ENCODE data around the gene LDB3.

LDB3 gene

DNA sequence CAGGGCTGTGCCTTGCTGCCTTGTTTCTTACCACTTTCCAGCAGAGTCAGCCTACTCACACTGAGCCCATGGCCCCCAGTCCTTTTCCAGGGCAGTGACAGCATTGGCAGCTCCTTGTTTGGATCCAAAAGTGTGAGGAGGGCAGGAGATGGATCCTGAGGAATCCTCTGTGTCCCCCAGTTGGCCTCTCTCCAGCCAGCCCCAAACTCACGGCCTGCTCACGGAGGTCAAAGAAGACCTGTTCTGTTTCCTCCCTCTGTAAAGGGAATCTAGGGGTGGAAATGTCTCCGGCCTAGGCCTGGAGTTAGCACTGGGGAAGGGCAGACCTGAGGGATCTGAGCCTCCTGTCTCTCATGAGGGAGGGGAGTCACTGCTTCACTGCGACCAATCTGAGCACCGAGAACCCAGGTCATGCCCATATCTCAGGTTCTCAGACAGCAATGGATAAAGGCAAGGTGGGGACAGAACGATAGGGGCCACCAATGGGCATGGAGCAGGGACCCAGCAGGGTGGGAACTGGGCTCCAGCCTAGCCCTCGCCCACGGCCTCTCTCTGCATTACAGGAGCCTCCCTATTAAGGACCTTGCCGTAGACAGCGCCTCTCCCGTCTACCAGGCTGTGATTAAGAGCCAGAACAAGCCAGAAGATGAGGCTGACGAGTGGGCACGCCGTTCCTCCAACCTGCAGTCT is 23.2 kb downstream of the LDB3 start:
- Histone ChIP-seq H3K4me3 (no peak overlapping the region), H3K27ac (no peak overlapping the region), H3K9ac (ENCODE audit: insufficient read length) (no peak overlapping the region), H3K36me3 (ENCODE audit: insufficient read depth, low read length) (no peaks in the 10 kb centered on the region), H3K9me3 (ENCODE audit: low read depth, low read length) (no peaks in the 10 kb centered on the region)
- no peak for DNase-seq (ENCODE audit: low read depth, low spot score)
- TF ChIP-seq FOXP2 (optimal IDR thresholded peaks at IDR 0.05; ENCODE audit: control extremely low read depth, extremely low read length, insufficient read depth) (no peak), EZH2 (IDR thresholded peaks at IDR 0.05) (no peak), POLR2AphosphoS5 (IDR thresholded peaks at IDR 0.05; ENCODE audit: borderline replicate concordance, low read depth, low read length) (no peak)

DNA sequence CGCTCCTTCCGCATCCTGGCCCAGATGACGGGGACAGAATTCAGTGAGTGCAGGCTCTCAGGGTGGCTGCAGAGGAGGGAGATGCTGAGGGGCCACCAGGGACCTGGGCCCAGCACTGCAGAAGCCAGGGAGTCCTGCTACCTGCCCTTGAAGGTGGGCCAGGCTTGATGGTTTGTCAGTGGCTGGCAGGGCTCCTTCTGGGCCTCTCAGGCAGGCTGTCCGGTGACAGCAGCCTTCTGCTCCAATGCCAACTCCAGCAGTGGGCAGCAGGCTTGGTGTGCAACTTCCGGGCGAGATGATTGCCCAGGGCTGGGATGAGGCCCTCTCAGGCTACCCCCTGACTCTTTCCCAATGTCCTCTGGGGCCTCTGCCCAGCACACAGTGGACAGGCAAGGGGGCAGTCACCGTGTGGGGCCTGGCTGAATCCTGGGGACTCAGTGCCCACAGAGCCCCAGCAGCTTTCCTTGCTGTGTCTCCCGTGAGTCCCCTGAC is 23.8 kb downstream of the LDB3 start:
- Histone ChIP-seq H3K9ac (ENCODE audit: insufficient read length) (no peak overlapping the region), H3K4me3 (no peak overlapping the region), H3K9me3 (ENCODE audit: low read depth, low read length) (no peaks in the 10 kb centered on the region), H3K36me3 (ENCODE audit: insufficient read depth, low read length) (no peaks in the 10 kb centered on the region), H3K27ac (no peak overlapping the region)
- DNase-seq (ENCODE audit: low read depth, low spot score), result no peak
- TF ChIP-seq EZH2 (IDR thresholded peaks at IDR 0.05) (no peak), POLR2AphosphoS5 (IDR thresholded peaks at IDR 0.05; ENCODE audit: borderline replicate concordance, low read depth, low read length) (no peak), FOXP2 (optimal IDR thresholded peaks at IDR 0.05; ENCODE audit: control extremely low read depth, extremely low read length, insufficient read depth) (no peak)

DNA sequence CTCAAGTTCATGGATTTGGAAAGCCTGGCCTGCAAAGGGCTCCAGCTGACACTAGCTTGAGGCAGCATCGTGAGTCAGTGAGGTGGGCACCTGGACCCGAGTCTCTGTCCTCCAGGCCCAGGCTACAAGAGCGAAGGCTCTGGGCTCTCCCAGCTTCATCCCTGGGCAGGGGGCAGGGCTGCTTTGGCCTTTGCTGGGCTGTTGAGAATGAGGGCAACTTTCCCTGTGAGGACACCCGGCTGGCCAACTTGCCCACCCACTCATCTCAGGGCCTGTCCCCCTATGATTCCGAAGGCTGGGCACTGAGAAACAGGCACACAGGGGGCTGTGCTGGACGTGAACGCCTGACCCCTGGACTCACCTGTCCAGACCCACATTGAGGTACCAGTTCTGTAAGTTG is 24.4 kb downstream of the LDB3 start:
- Histone ChIP-seq H3K9ac (ENCODE audit: insufficient read length) (no peak overlapping the region), H3K4me3 (no peak overlapping the region), H3K36me3 (ENCODE audit: insufficient read depth, low read length) (no peaks in the 10 kb centered on the region), H3K9me3 (ENCODE audit: low read depth, low read length) (no peaks in the 10 kb centered on the region), H3K27ac (no peak overlapping the region)
- DNase-seq (ENCODE audit: low read depth, low spot score), result no peak
- TF ChIP-seq FOXP2 (optimal IDR thresholded peaks at IDR 0.05; ENCODE audit: control extremely low read depth, extremely low read length, insufficient read depth) (no peak), EZH2 (IDR thresholded peaks at IDR 0.05) (no peak), POLR2AphosphoS5 (IDR thresholded peaks at IDR 0.05; ENCODE audit: borderline replicate concordance, low read depth, low read length) (no peak)

- no peak overlapping the region for H3K9ac ChIP-seq (ENCODE audit: insufficient read length)
- no peak overlapping the region for H3K27ac ChIP-seq
- TF ChIP-seq POLR2AphosphoS5 (IDR thresholded peaks at IDR 0.05; ENCODE audit: borderline replicate concordance, low read depth, low read length), result no peak
- no peak for TF ChIP-seq FOXP2 (optimal IDR thresholded peaks at IDR 0.05; ENCODE audit: control extremely low read depth, extremely low read length, insufficient read depth)
- TF ChIP-seq EZH2 (IDR thresholded peaks at IDR 0.05), result no peak
- no peaks in the 10 kb centered on the region for H3K36me3 ChIP-seq (ENCODE audit: insufficient read depth, low read length)
- no peaks in the 10 kb centered on the region for H3K9me3 ChIP-seq (ENCODE audit: low read depth, low read length)
- no peak overlapping the region for H3K4me3 ChIP-seq
- no peak for DNase-seq (ENCODE audit: low read depth, low spot score)
Measured at GRCh38 chr10:86693275-86693674, 25.0 kb downstream of the LDB3 start.

- TF ChIP-seq EZH2 (IDR thresholded peaks at IDR 0.05), result no peak
- TF ChIP-seq FOXP2 (optimal IDR thresholded peaks at IDR 0.05; ENCODE audit: control extremely low read depth, extremely low read length, insufficient read depth), result no peak
- no peak for TF ChIP-seq POLR2AphosphoS5 (IDR thresholded peaks at IDR 0.05; ENCODE audit: borderline replicate concordance, low read depth, low read length)
- Histone ChIP-seq H3K36me3 (ENCODE audit: insufficient read depth, low read length) (no peaks in the 10 kb centered on the region), H3K4me3 (no peak overlapping the region), H3K9me3 (ENCODE audit: low read depth, low read length) (no peaks in the 10 kb centered on the region), H3K27ac (no peak overlapping the region), H3K9ac (ENCODE audit: insufficient read length) (no peak overlapping the region)
- no peak for DNase-seq (ENCODE audit: low read depth, low spot score)
Measured at GRCh38 chr10:86693721-86694369, 25.5 kb downstream of the LDB3 start.

DNA sequence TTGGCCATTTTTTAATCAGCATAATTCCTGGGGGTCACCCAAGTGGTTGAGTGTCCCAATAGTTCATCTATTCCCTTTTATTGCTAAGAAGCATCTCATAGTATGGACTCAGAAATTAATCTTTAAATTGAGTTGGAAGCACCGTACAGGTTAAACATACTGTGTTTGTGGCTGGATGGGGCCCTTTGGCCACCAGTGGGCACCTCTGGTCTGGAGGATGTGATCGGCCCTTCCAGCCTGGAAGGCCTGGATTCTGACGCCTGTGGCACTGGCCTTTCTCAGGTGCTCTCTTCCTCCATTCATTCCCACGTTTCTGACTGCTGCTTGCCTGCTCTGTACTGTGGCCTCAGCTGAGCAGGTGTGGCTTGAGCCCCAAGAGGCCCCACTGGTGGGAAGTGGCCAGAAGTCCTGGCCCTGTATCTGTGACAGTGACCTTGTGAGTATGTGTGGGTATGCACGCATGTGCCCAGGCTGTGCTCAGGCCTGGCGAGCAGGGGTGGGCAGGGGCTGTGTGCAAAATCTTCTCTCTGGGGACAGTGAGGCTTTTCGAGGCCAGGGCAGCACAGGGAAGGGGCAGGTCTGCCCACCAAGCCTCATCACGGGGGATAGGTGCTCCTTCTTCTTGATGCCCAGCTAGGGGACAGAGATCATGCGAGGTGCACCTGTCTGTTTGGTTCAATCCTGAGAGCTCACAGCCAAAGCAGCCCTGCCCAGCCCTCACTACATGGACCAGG is 30.1 kb downstream of the LDB3 start:
- TF ChIP-seq POLR2AphosphoS5 (IDR thresholded peaks at IDR 0.05; ENCODE audit: borderline replicate concordance, low read depth, low read length), result no peak
- no peak for TF ChIP-seq EZH2 (IDR thresholded peaks at IDR 0.05)
- TF ChIP-seq FOXP2 (optimal IDR thresholded peaks at IDR 0.05; ENCODE audit: control extremely low read depth, extremely low read length, insufficient read depth), result no peak
- H3K27ac ChIP-seq, result no peak overlapping the region
- no peak for DNase-seq (ENCODE audit: low read depth, low spot score)
- H3K9ac ChIP-seq (ENCODE audit: insufficient read length), result no peak overlapping the region
- no peaks in the 10 kb centered on the region for H3K36me3 ChIP-seq (ENCODE audit: insufficient read depth, low read length)
- H3K4me3 ChIP-seq, result no peak overlapping the region
- no peaks in the 10 kb centered on the region for H3K9me3 ChIP-seq (ENCODE audit: low read depth, low read length)

GRCh38 chr10:86699125-86699524 is 30.8 kb downstream of the LDB3 start:
- H3K36me3 ChIP-seq (ENCODE audit: insufficient read depth, low read length), result no peaks in the 10 kb centered on the region
- no peak overlapping the region for H3K9ac ChIP-seq (ENCODE audit: insufficient read length)
- H3K4me3 ChIP-seq, result no peak overlapping the region
- no peaks in the 10 kb centered on the region for H3K9me3 ChIP-seq (ENCODE audit: low read depth, low read length)
- no peak for TF ChIP-seq EZH2 (IDR thresholded peaks at IDR 0.05)
- no peak for TF ChIP-seq POLR2AphosphoS5 (IDR thresholded peaks at IDR 0.05; ENCODE audit: borderline replicate concordance, low read depth, low read length)
- no peak for TF ChIP-seq FOXP2 (optimal IDR thresholded peaks at IDR 0.05; ENCODE audit: control extremely low read depth, extremely low read length, insufficient read depth)
- H3K27ac ChIP-seq, result no peak overlapping the region
- no peak for DNase-seq (ENCODE audit: low read depth, low spot score)

- TF ChIP-seq EZH2 (IDR thresholded peaks at IDR 0.05) (no peak), POLR2AphosphoS5 (IDR thresholded peaks at IDR 0.05; ENCODE audit: borderline replicate concordance, low read depth, low read length) (no peak), FOXP2 (optimal IDR thresholded peaks at IDR 0.05; ENCODE audit: control extremely low read depth, extremely low read length, insufficient read depth) (no peak)
- no peak overlapping the region for H3K27ac ChIP-seq
Measured at GRCh38 chr10:86699541-86699940, 31.2 kb downstream of the LDB3 start.

More at GRCh38 chr10:86699541-86699940, 31.2 kb downstream of the LDB3 start:
- Histone ChIP-seq H3K9ac (ENCODE audit: insufficient read length) (no peak overlapping the region), H3K9me3 (ENCODE audit: low read depth, low read length) (no peaks in the 10 kb centered on the region), H3K36me3 (ENCODE audit: insufficient read depth, low read length) (no peaks in the 10 kb centered on the region), H3K4me3 (no peak overlapping the region)
- DNase-seq (ENCODE audit: low read depth, low spot score), result no peak

Data from SK-N-MC (cell line).